HT-29 (cell line): ENCODE measurements around the gene RPL18. TPM values are rescaled to one million over a fixed set of nuclear protein-coding genes. Genes with fewer than 3 reads are reported as not detected.
"Not testable (repeated sequence)": the region's sequence is repeated elsewhere in the genome, so short reads cannot be mapped to it uniquely, and the experiment has no call there.

ENCODE experiments used
- DNase-seq: peaks from one replicate; pipeline ENCODE4 v3.0.0-alpha.2; 2015; ENCODE audit warnings: low spot score
- total RNA-seq: library from RNA; depleted of rRNA; stranded (reverse); fragments of >200 nt; shearing (Covaris generic); gene quantifications from 2 replicates; pipeline ENCODE4 v1.2.3, GENCODE V29; 2014; rRNA removed

The RPL18 gene
- total RNA-seq, 1 experiment from 2014 or later = 6,271 TPM

DNA sequence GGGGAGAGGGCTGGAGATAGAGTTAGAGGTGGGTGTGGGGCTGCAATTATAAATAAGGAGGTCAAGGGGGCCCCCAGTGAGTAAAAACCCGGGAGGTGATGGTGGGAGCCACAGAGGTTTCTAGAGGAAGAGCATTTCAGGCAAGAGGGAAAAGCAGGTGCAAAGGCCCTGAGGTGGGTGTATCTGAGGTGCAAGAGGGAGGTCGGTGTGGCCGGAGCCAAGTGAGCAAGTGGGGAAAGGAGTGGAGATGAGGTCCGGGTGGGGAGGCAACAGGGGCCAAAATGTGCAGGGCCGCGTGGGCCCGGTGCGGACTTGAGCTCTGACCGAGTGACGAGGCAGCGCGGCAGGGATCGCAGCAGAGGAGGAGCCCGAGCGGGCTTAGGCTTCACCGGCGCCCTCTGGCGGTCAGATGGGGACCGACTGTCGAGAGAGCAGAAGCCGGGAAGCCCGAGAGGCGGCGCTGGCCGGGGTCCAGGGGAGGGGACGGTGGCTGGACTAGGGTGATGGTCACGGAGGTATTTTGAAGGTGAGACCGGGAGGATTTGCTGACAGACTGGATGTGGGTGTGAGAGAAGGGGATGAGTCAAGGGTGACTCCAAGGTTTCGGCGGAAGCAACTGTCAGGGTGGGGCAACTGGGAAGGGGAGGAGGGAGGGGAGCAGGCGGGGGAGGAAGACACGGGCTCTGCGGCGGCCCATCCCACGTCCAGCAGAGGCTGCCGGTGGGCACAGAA is 30.1 kb downstream of the RPL18 start:
- peak; percentile 98 for DNase-seq

GRCh38 chr19:48587387-48587786 is 31.6 kb downstream of the RPL18 start:
- DNase-seq = no peak

- DNase-seq = no peak
Observed at GRCh38 chr19:48582168-48582567, 36.8 kb downstream of the RPL18 start.

- no peak for DNase-seq
Observed at GRCh38 chr19:48578891-48579290, 40.1 kb downstream of the RPL18 start.

DNA sequence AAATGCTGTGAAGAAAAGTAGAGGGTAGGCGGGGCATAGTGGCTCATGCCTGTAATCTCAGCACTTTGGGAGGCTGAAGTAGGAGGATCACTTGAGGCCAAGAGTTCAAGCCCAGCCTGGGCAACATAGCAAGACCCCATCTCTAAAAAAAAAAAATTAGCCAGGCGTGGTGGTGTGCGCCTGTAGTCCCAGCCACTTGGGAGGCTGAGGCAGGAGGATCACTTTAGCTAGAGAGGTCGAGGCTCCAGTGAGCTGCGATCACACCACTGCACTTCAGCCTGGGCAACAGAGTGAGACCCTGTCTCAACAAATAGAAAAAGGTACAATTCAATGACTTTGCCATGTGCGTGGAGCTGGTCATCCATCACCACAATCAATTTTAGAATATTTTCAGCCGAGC is 41.1 kb downstream of the RPL18 start:
- DNase-seq = not testable (repeated sequence)

- no peak for DNase-seq
Observed at GRCh38 chr19:48575931-48576622, 42.9 kb downstream of the RPL18 start.

GRCh38 chr19:48573163-48573505 is 45.8 kb downstream of the RPL18 start:
- no peak for DNase-seq

DNA sequence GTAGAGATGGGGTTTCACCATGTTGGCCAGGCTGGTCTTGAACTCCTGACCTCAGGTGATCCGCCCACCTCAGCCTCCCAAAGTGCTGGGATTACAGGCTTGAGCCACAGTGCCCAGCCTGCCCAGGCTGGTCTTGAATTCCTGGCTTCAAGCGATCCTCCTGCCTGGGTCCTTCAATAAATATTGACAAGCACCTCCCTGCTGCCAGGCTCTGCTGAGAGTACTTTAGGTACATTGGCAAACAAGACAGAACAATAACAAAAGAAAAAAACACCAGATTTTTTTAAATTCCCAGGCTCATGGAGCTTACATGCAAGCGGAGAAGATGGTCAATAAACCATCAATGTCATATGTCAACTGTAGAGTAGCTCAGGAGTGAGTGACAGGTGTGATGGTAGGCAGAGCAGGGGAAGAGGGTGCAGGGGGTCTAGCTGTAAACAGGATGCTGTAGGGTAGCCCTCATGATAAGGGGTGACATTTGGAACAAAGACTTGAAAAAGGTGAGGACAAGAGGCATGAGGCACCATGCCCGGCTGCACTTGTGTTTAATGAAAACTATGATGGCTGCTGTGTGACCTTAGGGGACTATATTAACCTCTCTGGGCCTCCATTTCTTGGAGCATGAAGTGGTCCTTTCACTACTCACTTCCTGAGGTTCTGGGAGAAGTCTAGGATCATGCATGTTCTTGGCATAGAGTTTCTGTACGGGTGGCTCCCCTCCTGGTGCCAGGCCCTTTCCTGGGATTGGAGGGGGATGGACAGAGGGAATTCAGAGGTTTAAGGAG is 47.4 kb downstream of the RPL18 start:
- no peak for DNase-seq

GRCh38 chr19:48569814-48570213 is 49.2 kb downstream of the RPL18 start:
- DNase-seq = no peak

- peak; percentile 94 for DNase-seq
Observed at GRCh38 chr19:48568345-48568886, 50.6 kb downstream of the RPL18 start.

Other genes starting within 250 kb of the RPL18 start
- 150 and 189 TPM in 2 replicates for gene KDELR1, start 227.6 kb downstream of the RPL18 start, total RNA-seq
- gene GRIN2D, start 225.5 kb downstream of the RPL18 start, total RNA-seq = 10.7 and 12.6 TPM in 2 replicates
- gene GRWD1, start 173.2 kb downstream of the RPL18 start, total RNA-seq = 96.1 and 120 TPM in 2 replicates
- gene KCNJ14, start 163.6 kb downstream of the RPL18 start, total RNA-seq = 2.7 and 3.6 TPM in 2 replicates
- 145 and 154 TPM in 2 replicates for gene CYTH2, start 149.8 kb downstream of the RPL18 start, total RNA-seq
- 11.4 and 12.2 TPM in 2 replicates for gene LMTK3, start 107.3 kb downstream of the RPL18 start, total RNA-seq
- gene SULT2B1, start 67.0 kb downstream of the RPL18 start, total RNA-seq = 48.6 and 55.3 TPM in 2 replicates
- 2.3 and 3.4 TPM in 2 replicates for gene SPACA4, start 12.4 kb downstream of the RPL18 start, total RNA-seq
- 15.9 and 18.5 TPM in 2 replicates for gene FAM83E, start 4.1 kb downstream of the RPL18 start, total RNA-seq
- 114 and 115 TPM in 2 replicates for gene SPHK2, start 328 bp upstream of the RPL18 start, total RNA-seq
- gene DBP, start 18.2 kb upstream of the RPL18 start, total RNA-seq = 19.4 and 27.9 TPM in 2 replicates
- 1.4 and 4.7 TPM in 2 replicates for gene CA11, start 27.0 kb upstream of the RPL18 start, total RNA-seq
- gene NTN5, start 53.8 kb upstream of the RPL18 start, total RNA-seq = not detected in 2 replicates
- gene FUT2, start 76.8 kb upstream of the RPL18 start, total RNA-seq = 14.3 and 21.0 TPM in 2 replicates
- 0.73 and 0.84 TPM in 2 replicates for gene MAMSTR, start 100.5 kb upstream of the RPL18 start, total RNA-seq
- 0.34 and 0.61 TPM in 2 replicates for gene RASIP1, start 121.4 kb upstream of the RPL18 start, total RNA-seq
- gene IZUMO1, start 127.7 kb upstream of the RPL18 start, total RNA-seq = 0.05 and 0.58 TPM in 2 replicates
- gene FUT1, start 133.5 kb upstream of the RPL18 start, total RNA-seq = 4.6 and 6.3 TPM in 2 replicates
- gene FGF21, start 136.3 kb upstream of the RPL18 start, total RNA-seq = not detected in 2 replicates
- 62.8 and 65.7 TPM in 2 replicates for gene BCAT2, start 191.9 kb upstream of the RPL18 start, total RNA-seq
- not detected in 2 replicates for gene HSD17B14, start 217.3 kb upstream of the RPL18 start, total RNA-seq
- gene PLEKHA4, start 249.4 kb upstream of the RPL18 start, total RNA-seq = 3.9 and 5.4 TPM in 2 replicates